NCI-H1048 (cell line): Measurements from ENCODE around the gene CNTD1.
"Not testable (repeated sequence)": the region's sequence is repeated elsewhere in the genome, so short reads cannot be mapped to it uniquely, and the experiment has no call there.

ENCODE experiments used
- DNase-seq: peaks from one replicate; lab custom pipeline; 2025; lab: John Stamatoyannopoulos, UW

The CNTD1 gene

GRCh38 chr17:42798383-42799380 lies at the start of gene CNTD1, which contains the start of gene COA3:
CNTD1 (plus strand) TSS chr17:42798861; CDS start chr17:42799068, 207 bp downstream.
COA3 (minus strand) TSS chr17:42798704; CDS start chr17:42798681, 23 bp downstream.
- DNase-seq = peak; percentile 71

- no peak for DNase-seq
Measured at GRCh38 chr17:42748908-42749798, 49.5 kb upstream of the CNTD1 start.

GRCh38 chr17:42750739-42751344 lies 47.8 kb upstream of the CNTD1 start:
- DNase-seq = no peak

- DNase-seq = no peak
Measured at GRCh38 chr17:42751628-42752027, 47.0 kb upstream of the CNTD1 start.

GRCh38 chr17:42754782-42755181 lies 43.9 kb upstream of the CNTD1 start:
- no peak for DNase-seq

GRCh38 chr17:42759982-42760651 lies 38.5 kb upstream of the CNTD1 start:
- no peak for DNase-seq

- DNase-seq = no peak
Measured at GRCh38 chr17:42760652-42761581, 37.7 kb upstream of the CNTD1 start, which contains the start of gene RAMP2. RAMP2 (plus strand) TSS chr17:42761227; CDS start chr17:42761262, 35 bp downstream.

- no peak for DNase-seq
Measured at GRCh38 chr17:42761638-42762037, 37.0 kb upstream of the CNTD1 start.

- no peak for DNase-seq
Measured at GRCh38 chr17:42766124-42766523, 32.5 kb upstream of the CNTD1 start.

GRCh38 chr17:42767512-42767911 lies 31.1 kb upstream of the CNTD1 start:
- no peak for DNase-seq

GRCh38 chr17:42768006-42768405 lies 30.7 kb upstream of the CNTD1 start:
- DNase-seq = not testable (repeated sequence)

- DNase-seq = not testable (repeated sequence)
Measured at GRCh38 chr17:42769964-42770363, 28.7 kb upstream of the CNTD1 start.

- DNase-seq = no peak
Measured at GRCh38 chr17:42772945-42773289, 25.7 kb upstream of the CNTD1 start.

GRCh38 chr17:42773290-42774035 lies 25.2 kb upstream of the CNTD1 start, which contains the start of gene VPS25:
VPS25 (plus strand) TSS chr17:42773449; CDS start chr17:42773476, 27 bp downstream.
- DNase-seq = peak; percentile 52

GRCh38 chr17:42774066-42774745 lies 24.5 kb upstream of the CNTD1 start:
- DNase-seq = no peak

- no peak for DNase-seq
Measured at GRCh38 chr17:42775534-42776098, 23.0 kb upstream of the CNTD1 start.

GRCh38 chr17:42778570-42778969 lies 20.1 kb upstream of the CNTD1 start:
- no peak for DNase-seq

- DNase-seq = no peak
Measured at GRCh38 chr17:42779304-42779935, 19.2 kb upstream of the CNTD1 start.
